ENCODE data around the gene ZBTB44. TPM values are rescaled to one million over a fixed set of nuclear protein-coding genes. Genes with fewer than 3 reads are reported as not detected.

The ZBTB44 gene
- total RNA-seq, 1 donor from 2014 or later = 70.7 TPM

GRCh38 chr11:130208241-130209127 lies 106.2 kb downstream of the ZBTB44 start:
- Histone ChIP-seq H3K9me3 (no peaks in the 10 kb centered on the region), H3K4me1 (no peaks in the 10 kb centered on the region), H3K36me3 (no peaks in the 10 kb centered on the region), H3K27me3 (no peaks in the 10 kb centered on the region), H3K4me3 (no peak overlapping the region), H3K27ac (no peak overlapping the region)
- no peak for TF ChIP-seq POLR2AphosphoS5 (IDR thresholded peaks at IDR 0.05; ENCODE audit: insufficient read depth in 1 of 2, low read depth in 1 of 2)
- no peak for TF ChIP-seq CTCF (IDR thresholded peaks at IDR 0.05)
- TF ChIP-seq POLR2A (IDR thresholded peaks at IDR 0.05) = no peak
- intact Hi-C loops (cut with DNase I) = no loop called here
- peak; percentile 70 to 84 for DNase-seq (ENCODE audit: extremely low spot score in 2 of 2)

GRCh38 chr11:130206141-130206540 lies 108.6 kb downstream of the ZBTB44 start:
- H3K9me3 ChIP-seq = no peaks in the 10 kb centered on the region
- H3K27ac ChIP-seq = no peak overlapping the region
- no peaks in the 10 kb centered on the region for H3K36me3 ChIP-seq
- intact Hi-C loops (cut with DNase I) = no loop called here
- TF ChIP-seq POLR2AphosphoS5 (IDR thresholded peaks at IDR 0.05; ENCODE audit: insufficient read depth in 1 of 2, low read depth in 1 of 2) (no peak), POLR2A (IDR thresholded peaks at IDR 0.05) (no peak), CTCF (IDR thresholded peaks at IDR 0.05) (no peak)
- no peak for DNase-seq (ENCODE audit: extremely low spot score in 2 of 2)
- H3K4me1 ChIP-seq = no peaks in the 10 kb centered on the region
- H3K27me3 ChIP-seq = no peaks in the 10 kb centered on the region
- no peak overlapping the region for H3K4me3 ChIP-seq

GRCh38 chr11:130204703-130205095 lies 110.0 kb downstream of the ZBTB44 start:
- intact Hi-C loops (cut with DNase I) = no loop called here

GRCh38 chr11:130203766-130204702 lies 110.7 kb downstream of the ZBTB44 start:
- H3K4me1 ChIP-seq = no peaks in the 10 kb centered on the region
- no peaks in the 10 kb centered on the region for H3K9me3 ChIP-seq
- no peak for DNase-seq (ENCODE audit: extremely low spot score in 2 of 2)
- TF ChIP-seq POLR2AphosphoS5 (IDR thresholded peaks at IDR 0.05; ENCODE audit: insufficient read depth in 1 of 2, low read depth in 1 of 2) = no peak
- intact Hi-C loops (cut with DNase I) = no loop called here
- H3K36me3 ChIP-seq = no peaks in the 10 kb centered on the region
- no peak overlapping the region for H3K27ac ChIP-seq
- H3K4me3 ChIP-seq = no peak overlapping the region
- no peaks in the 10 kb centered on the region for H3K27me3 ChIP-seq

More at GRCh38 chr11:130204703-130205095, 110.0 kb downstream of the ZBTB44 start:
- H3K9me3 ChIP-seq = no peaks in the 10 kb centered on the region
- no peaks in the 10 kb centered on the region for H3K4me1 ChIP-seq
- TF ChIP-seq POLR2A (IDR thresholded peaks at IDR 0.05) (no peak), CTCF (IDR thresholded peaks at IDR 0.05) (no peak), POLR2AphosphoS5 (IDR thresholded peaks at IDR 0.05; ENCODE audit: insufficient read depth in 1 of 2, low read depth in 1 of 2) (no peak)
- H3K36me3 ChIP-seq = no peaks in the 10 kb centered on the region
- H3K27ac ChIP-seq = no peak overlapping the region
- no peak for DNase-seq (ENCODE audit: extremely low spot score in 2 of 2)
- no peaks in the 10 kb centered on the region for H3K27me3 ChIP-seq
- H3K4me3 ChIP-seq = no peak overlapping the region

- H3K4me1 ChIP-seq = no peaks in the 10 kb centered on the region
- no peaks in the 10 kb centered on the region for H3K9me3 ChIP-seq
- intact Hi-C loops (cut with DNase I) = no loop called here
- no peaks in the 10 kb centered on the region for H3K27me3 ChIP-seq
- H3K36me3 ChIP-seq = no peaks in the 10 kb centered on the region
- DNase-seq (ENCODE audit: extremely low spot score in 2 of 2) = no peak
- no peak overlapping the region for H3K27ac ChIP-seq
- H3K4me3 ChIP-seq = no peak overlapping the region
- no peak for TF ChIP-seq POLR2AphosphoS5 (IDR thresholded peaks at IDR 0.05; ENCODE audit: insufficient read depth in 1 of 2, low read depth in 1 of 2)
- no peak for TF ChIP-seq POLR2A (IDR thresholded peaks at IDR 0.05)
- TF ChIP-seq CTCF (IDR thresholded peaks at IDR 0.05) = no peak
These were observed 111.7 kb downstream of the ZBTB44 start for GRCh38 chr11:130202818-130203689.
